ENCODE measurements around the gene EIPR1. TPM values are rescaled to one million over a fixed set of nuclear protein-coding genes. Genes with fewer than 3 reads are reported as not detected.

EIPR1 gene
- total and polyA plus RNA-seq, 2 of the 4 experiments (the other 2 are of a cell fraction): 46.5 to 67.4 TPM

DNA sequence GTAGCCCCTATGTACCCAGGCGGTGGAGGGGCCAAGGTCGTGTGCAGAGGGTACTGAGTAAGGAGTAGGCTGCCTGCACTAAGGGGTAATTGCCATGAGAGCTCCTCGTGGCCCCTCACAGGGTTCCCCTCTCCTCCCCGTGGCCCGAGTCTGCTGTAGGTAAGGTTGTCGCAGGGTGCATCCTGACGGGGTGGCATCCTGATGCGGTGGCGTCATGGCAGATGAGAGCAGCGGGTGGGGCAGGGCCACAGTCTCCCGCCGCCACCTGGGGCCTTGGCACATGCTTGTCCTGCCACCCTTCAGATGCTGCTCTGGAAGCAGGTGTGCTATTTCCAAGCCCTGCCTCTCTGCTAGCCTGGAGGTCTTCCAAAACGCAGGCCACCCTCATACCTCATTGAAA lies 89.7 kb downstream of the EIPR1 start:
- Histone ChIP-seq H3K9me1 (ENCODE audit: insufficient read depth, low read length) (peaks cover 5% of the 10 kb centered on the region), H3K36me3 (ENCODE audit: control insufficient read depth, insufficient read depth, low read length) (no peaks in the 10 kb centered on the region), H3K27ac (ENCODE audit: insufficient read depth, low read length) (no peak overlapping the region), H3K27me3 (ENCODE audit: control insufficient read depth, insufficient read depth, low read length) (no peaks in the 10 kb centered on the region), H2AK9ac (replicated peaks; ENCODE audit: low read depth, low read length, poor library complexity) (no peak overlapping the region), H4K91ac (ENCODE audit: insufficient read depth, low read depth, low read length) (no peak overlapping the region), H2BK15ac (ENCODE audit: low read depth, low read length) (no peak overlapping the region), H3K4me1 (ENCODE audit: control insufficient read depth, insufficient read depth, low read length) (no peaks in the 10 kb centered on the region), H3K14ac (replicated peaks; ENCODE audit: low read depth, low read length) (no peak overlapping the region), H3K18ac (ENCODE audit: low read depth, low read length) (no peak overlapping the region), H3K23ac (ENCODE audit: low read depth, low read length) (no peak overlapping the region), H2AK5ac (ENCODE audit: low read depth, low read length) (no peak overlapping the region), H2AFZ (replicated peaks; ENCODE audit: low read length, poor library complexity) (no peak overlapping the region), H3K79me1 (ENCODE audit: low read depth in 1 of 2, low read length in 2 of 2) (peaks cover 3 to 15% of the 10 kb centered on the region in 2 experiments; a peak in 3 of 4 replicates), H4K20me1 (ENCODE audit: insufficient read depth, low read length) (no peaks in the 10 kb centered on the region; the same call in 1 of the 2 replicates), H2BK5ac (ENCODE audit: low read depth, low read length, poor library complexity, severe bottlenecking) (no peak overlapping the region), H3K4ac (ENCODE audit: low read depth, low read length) (no peak overlapping the region), H3K9me3 (ENCODE audit: control insufficient read depth, insufficient read depth, low read length) (no peaks in the 10 kb centered on the region), H3K56ac (ENCODE audit: extremely low read depth, insufficient read depth, low read length) (no peak overlapping the region), H3K4me2 (ENCODE audit: low read depth, low read length) (no peak overlapping the region), H3K9ac (ENCODE audit: low read depth, low read length) (no peak overlapping the region), H2BK120ac (ENCODE audit: low read depth, low read length) (no peak overlapping the region), H4K8ac (ENCODE audit: low read depth in 2 of 2, low read length in 2 of 2) (no peak overlapping the region), H4K5ac (ENCODE audit: low read depth, low read length) (no peak overlapping the region), H3K4me3 (ENCODE audit: insufficient read depth, low read depth, low read length) (no peak overlapping the region), H2BK20ac (ENCODE audit: low read depth, low read length) (no peak overlapping the region)
- in situ Hi-C loops (cut with MboI; ENCODE audit: low sequenced_read_pairs): no loop called here
- ATAC-seq (ENCODE audit: low read depth) (no peak), DNase-seq (no peak)
- ChIA-PET POLR2A (ENCODE audit: unreplicated experiment) (no interaction called here), CTCF (no interaction called here)
- dilution Hi-C loops (cut with HindIII; ENCODE audit: low sequenced_read_pairs, unreplicated experiment): no loop called here
- BruUV-seq (replicated peaks): no TSS peak
- TF ChIP-seq MAFK (IDR thresholded peaks at IDR 0.05; ENCODE audit: low read depth, low read length) (no peak), NFE2L2 (IDR thresholded peaks at IDR 0.05; ENCODE audit: low read depth, low read length) (no peak), CEBPB (IDR thresholded peaks at IDR 0.05; ENCODE audit: low read depth, low read length) (no peak), MAZ (IDR thresholded peaks at IDR 0.05; ENCODE audit: borderline replicate concordance, low read depth, low read length) (no peak), USF2 (IDR thresholded peaks at IDR 0.05; ENCODE audit: low read depth, low read length) (no peak), POLR2A (IDR thresholded peaks at IDR 0.05; ENCODE audit: low read depth, low read length) (no peak), CTCF (conservative IDR thresholded peaks at IDR 0.05; ENCODE audit: low read depth, low read length) (no peak), MXI1 (IDR thresholded peaks at IDR 0.05; ENCODE audit: borderline replicate concordance, low read depth, low read length) (no peak), FOS (IDR thresholded peaks at IDR 0.05; ENCODE audit: low read depth, low read length) (no peak), RAD21 (IDR thresholded peaks at IDR 0.05; ENCODE audit: low read length) (no peak), BHLHE40 (IDR thresholded peaks at IDR 0.05; ENCODE audit: low read depth, low read length) (no peak), RCOR1 (IDR thresholded peaks at IDR 0.05; ENCODE audit: insufficient replicate concordance, low read length) (no peak), SMC3 (IDR thresholded peaks at IDR 0.05; ENCODE audit: low read depth, low read length) (no peak), RFX5 (IDR thresholded peaks at IDR 0.05; ENCODE audit: low read depth, low read length) (no peak), CHD1 (IDR thresholded peaks at IDR 0.05; ENCODE audit: low read depth, low read length) (no peak)
- TF ChIP-seq, protein P1, sequence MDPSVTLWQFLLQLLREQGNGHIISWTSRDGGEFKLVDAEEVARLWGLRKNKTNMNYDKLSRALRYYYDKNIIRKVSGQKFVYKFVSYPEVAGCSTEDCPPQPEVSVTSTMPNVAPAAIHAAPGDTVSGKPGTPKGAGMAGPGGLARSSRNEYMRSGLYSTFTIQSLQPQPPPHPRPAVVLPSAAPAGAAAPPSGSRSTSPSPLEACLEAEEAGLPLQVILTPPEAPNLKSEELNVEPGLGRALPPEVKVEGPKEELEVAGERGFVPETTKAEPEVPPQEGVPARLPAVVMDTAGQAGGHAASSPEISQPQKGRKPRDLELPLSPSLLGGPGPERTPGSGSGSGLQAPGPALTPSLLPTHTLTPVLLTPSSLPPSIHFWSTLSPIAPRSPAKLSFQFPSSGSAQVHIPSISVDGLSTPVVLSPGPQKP (IDR thresholded peaks at IDR 0.05; ENCODE audit: borderline replicate concordance, low read depth, low read length): no peak
- 100% methylated on average over 8 of the region's 13 CpGs; no CpG with 5 or more reads in 1 of the 2 experiments for WGBS, 2 experiments (ENCODE audit: extremely low coverage in 2 of 2, insufficient read length in 1 of 2)
- intact Hi-C loops (cut with micrococcal nuclease): no loop called here

Measured in IMR-90 (cell line).